CD4-positive, alpha-beta T cell treated with Interleukin-4 for 1 hour (primary cell): ENCODE results near the gene MOBP.

ENCODE experiments used
- DNase-seq, 2 donors: peaks; one replicate each; pipeline ENCODE4 v3.0.0-alpha.2; 2020 to 2022

Gene MOBP

DNA sequence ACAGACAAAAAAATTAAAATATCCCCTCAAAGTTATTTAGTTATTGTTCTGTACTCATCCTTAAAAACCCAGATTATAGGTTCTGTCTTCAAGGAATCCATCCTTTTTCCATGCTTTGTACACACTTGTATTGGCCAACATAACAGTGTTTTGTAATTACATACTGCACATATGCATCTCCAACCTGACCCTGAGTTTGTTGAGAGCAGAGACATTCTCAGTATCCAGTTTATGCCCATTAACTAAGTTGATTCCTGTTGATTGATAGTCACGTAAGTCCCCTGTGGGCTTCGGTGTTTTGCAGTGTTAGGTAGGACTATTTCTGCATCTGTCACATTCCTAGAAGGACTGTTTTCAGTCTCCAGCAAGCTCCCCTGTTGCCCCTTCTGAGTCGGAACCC lies 33.6 kb downstream of the MOBP start:
- DNase-seq = no peak

- no peak for DNase-seq
Observed at GRCh38 chr3:39501968-39502837, 34.7 kb downstream of the MOBP start.

- DNase-seq = no peak
Observed at GRCh38 chr3:39502838-39503145, 35.3 kb downstream of the MOBP start.

DNA sequence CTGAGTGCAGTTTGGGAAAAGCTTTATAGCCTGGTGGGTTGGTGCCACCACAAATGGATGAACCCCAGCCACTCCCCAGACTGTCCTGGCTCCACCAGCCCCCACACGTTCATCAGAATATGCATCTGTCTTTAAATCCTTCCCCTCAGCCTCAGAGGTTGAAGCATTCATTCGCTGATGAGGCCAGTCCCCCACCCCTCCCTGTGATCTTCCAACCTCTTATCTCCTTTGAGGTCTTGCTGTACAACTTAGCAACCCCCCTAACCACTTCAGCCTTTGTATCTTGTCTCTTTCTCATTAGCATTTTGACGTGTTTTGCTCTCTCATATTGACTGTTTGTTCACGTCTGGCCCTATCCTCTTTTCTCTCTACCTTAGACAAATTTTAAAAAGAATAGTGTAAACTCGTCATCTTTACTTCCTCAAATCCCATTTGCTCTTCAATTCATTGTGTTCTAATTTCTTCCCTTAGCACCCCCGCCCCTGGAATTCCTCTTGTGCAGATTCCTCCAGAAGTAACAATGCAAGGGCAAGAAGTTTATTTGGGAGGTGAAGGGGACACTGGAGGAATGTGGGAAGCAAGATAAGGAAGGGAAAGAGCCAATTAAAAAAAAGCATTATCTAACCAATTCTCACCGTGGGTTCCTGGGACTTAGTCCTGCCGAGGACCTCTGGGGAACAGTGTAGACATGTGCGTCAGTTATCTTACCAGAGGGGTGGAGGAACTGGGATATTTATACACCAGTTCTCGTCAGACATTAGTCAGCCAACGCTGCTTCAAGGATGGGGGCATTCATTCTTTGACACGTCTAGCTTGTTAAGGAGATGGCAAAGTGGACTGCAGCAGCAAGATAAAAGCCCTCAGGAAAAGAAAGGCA lies 38.6 kb downstream of the MOBP start:
- DNase-seq = no peak

GRCh38 chr3:39506863-39507262 lies 39.4 kb downstream of the MOBP start:
- no peak for DNase-seq

DNA sequence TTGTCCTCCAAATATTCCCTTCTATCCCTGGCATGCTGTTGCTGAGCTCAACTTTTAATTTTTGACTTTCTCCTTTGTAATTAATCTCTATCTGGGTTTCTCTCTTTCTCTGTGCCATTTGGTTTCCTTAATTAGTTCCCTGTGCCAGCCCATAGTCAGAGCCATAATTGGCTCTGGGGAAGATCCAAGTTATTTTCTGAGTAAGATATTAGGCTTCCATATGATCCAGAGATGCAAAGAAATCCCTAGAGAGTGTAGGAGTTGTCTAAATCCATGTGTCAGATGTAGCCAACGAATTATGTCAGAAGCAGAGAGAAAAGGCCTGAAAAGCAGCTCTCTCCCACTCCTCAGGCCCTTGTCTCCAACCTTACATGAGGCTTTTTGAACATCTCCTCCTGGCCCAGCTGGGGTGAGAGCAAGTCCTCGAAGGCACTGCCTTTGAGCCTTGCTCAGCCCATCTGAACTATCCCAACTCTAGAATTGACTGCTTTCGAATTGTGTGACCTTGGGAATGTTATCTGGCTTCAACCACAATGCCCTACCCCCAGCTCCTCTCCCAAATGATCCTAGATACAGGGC lies 46.4 kb downstream of the MOBP start:
- no peak for DNase-seq

DNA sequence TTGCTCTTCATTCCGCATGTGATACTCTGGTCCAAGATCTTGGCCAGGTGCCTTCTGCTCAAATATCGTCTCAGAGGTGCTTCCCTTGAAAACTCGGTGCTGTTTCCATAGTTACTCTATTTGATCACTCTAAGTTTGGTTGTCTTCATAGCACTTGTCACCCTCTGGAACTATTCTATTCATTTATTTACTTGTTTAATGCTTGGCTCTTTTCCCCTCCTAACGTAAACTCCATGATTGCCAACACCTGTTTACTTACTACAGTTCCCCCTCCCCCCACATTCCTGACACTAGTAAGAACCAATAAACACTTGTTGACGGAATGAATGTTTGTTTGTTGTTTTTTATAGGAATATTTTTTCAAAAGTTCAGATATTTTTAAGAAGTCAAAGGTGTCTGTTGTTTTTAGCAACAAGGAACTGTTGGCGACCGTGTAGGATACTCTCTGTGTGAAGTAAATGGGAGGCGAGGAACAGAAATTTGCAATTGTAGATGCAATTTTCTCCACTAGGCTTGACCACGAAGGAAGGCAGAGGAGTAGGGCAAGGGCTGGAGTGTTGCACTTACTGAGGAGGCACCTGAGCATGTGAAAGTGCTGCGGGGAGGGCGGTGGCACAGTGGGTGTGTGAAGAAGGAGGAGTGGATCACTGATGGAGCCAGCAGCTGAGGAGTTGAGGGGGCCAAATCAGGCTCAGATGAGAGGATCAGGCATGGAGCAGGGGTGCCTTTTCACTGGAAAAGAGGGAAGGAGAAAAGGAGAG lies 48.4 kb downstream of the MOBP start:
- no peak for DNase-seq

DNA sequence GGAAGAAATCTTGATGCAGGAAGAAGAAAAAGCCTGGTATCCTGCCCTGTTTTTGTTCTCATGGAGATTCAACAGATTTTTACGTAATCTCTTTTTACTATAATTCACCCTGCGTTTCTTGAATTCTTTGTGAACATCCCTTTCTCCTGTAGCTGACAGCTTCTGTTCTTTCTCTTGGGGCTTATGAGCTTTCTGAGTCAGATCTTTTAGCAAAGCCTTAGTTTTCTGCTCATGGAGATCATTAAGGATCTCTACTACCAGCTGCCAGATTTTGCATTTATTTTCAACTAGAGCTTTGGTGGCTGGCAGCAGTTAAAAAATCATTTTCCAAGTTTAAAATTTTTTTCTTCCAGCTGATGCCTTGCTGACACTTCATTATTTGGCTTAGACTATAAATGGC lies 51.6 kb downstream of the MOBP start:
- DNase-seq = no peak

GRCh38 chr3:39519554-39520288 lies 52.2 kb downstream of the MOBP start:
- DNase-seq = no peak

DNA sequence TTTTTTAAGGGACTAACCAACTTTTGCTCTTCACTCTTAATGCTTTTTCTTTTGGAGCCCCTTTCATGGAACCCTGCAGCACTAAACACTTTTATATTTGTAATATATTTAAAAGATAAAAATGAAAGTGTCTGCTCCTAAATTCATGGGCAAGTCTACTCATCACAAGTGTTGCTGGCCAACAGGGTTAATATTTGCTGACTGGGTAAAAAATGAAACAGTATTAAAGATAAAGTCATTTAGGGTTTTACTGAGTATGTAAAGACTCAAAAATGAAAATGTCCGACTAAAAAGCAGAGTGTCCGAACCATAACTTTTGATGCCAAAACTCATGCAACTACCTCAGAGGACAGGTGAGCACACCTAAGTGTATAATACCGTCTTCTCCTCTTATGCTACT lies 54.0 kb downstream of the MOBP start:
- no peak for DNase-seq

DNA sequence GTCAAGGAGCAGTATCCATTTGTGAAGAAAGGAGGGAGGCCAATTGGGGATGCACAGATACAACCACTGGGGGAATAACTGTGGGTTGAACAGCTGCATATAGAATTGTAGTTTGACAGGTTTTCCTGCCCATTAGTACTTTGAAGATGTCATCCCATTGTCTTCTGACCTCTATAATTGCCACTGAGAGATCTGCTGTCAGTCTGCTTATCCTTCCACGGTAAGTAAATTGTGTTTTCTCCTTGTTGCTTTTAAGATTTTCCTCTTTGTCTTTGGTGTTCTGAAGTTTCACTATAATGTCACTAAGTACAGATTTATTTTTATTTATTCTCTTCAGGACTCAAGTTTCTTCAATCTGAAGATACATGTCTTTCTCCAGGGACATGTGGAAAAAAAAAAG lies 56.6 kb downstream of the MOBP start:
- no peak for DNase-seq

- DNase-seq = no peak
Observed at GRCh38 chr3:39528844-39529243, 61.4 kb downstream of the MOBP start.

DNA sequence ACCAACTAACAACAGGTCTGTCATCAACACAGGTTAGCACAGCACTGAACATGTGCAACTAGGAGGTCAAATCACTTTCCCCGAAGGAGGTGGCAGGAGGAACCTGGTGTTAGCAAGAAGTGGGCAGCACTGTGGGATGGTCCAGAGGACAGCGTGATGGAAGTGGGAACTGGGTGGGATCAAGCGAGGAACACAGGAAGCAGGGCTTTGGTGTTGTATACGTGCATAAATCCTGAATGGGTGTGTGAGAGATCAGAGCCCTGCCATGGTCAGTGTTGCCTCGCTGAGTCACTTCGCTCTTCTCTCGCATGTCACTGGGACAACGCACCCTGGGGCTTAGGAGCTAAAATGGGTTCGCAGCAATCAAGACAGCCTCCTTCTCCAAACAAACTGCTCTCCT lies 62.1 kb downstream of the MOBP start:
- no peak for DNase-seq

- DNase-seq = no peak
Observed at GRCh38 chr3:39531066-39531465, 63.6 kb downstream of the MOBP start.

DNA sequence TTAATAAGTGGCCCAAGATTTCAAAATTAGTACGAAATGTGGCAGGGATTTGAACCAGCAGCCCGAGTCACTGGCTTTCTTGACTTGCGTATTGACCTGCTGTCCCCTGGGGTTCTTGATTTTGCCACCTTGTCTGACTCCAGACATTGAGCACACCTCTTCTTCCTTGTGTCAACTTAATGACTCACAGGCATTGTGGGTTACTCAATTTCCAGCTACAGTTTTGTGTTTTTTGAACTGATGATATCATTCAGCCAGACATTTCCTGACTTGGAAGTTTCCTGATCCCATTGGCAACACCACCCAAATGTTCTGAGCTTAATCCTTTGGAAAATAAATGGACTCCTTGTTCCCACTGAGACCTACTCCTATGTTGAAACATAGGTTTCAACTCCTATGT lies 64.2 kb downstream of the MOBP start:
- no peak for DNase-seq

GRCh38 chr3:39532777-39533176 lies 65.3 kb downstream of the MOBP start:
- DNase-seq = no peak

GRCh38 chr3:39533226-39533625 lies 65.7 kb downstream of the MOBP start:
- DNase-seq = no peak

- no peak for DNase-seq
Observed at GRCh38 chr3:39540162-39540921, 72.9 kb downstream of the MOBP start.

DNA sequence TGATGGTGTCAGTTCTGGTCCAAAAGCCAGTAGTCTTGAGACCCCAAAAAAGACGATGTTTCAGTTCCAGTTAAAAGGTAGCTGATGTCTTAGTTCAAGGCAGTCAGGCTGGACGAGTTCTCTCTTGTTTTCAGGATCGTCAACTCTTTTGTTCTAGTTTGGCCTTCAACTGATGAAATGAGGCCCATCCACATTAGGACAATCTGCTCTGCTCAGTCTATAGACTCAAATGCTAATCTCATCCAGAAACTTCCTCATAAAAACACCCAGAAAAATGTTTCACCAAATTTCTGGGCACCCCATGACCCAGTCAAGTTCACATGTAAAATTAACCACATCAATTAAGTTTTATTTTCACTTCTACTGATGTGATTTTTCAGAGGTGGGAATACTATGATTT lies 74.0 kb downstream of the MOBP start:
- DNase-seq = no peak

GRCh38 chr3:39541917-39542329 lies 74.4 kb downstream of the MOBP start:
- DNase-seq = no peak

DNA sequence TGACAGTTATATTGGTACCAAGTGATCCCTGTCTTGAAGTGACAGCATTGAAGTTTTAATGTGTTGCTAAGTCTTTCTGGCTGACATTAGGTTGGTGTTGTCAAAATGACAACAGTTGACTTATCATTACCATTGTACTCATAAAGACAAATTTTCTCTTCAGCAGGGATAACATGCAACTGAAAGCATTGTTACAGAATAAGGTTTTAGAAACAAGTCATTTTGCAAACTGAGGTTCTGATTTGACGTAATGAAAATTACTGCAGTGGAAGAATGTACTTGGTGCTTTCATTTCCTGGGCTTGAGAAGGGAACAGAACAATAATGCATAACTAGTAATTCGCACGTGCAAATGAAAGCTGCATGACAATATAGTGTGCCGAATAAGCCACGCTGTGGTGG lies 75.1 kb downstream of the MOBP start:
- DNase-seq = no peak

DNA sequence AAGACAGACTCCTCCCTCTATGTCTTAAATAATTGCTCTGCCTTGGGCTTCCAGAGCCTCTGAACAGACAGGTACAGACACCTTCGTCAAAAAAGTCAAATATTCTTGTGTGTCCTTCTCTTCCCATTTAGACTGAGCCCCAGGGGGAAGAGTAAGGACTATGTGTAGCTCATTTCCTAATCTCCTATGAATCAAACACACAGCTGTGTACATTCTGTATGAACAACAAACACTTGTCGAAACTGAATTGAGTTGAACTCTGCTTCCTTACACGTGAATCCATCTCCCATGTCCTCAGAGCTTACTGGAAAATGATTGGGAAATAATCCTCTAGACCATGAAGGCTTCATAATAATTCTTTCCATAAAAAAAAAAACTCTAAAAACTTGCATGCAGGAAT lies 80.8 kb downstream of the MOBP start:
- no peak for DNase-seq
